ENCODE data around the gene CLEC9A.

CLEC9A gene

DNA sequence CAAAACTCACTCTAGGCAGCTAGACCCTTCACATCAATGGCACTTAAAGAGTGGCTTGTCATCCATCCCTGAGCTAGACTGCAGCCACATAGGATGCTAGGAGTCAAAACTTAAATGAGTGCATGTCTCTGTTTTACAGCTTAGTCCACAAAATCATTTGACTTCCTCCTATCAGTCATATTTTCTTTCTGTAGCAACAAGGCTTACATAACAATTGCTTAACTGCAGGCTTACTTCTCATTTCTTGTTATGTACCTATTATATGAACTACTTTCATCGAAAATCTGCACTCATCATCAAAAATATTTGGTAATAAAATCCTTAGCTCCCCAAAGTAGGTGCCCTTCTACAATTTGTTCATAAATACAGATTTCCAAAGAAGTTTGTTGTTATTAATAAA is 38.2 kb downstream of the CLEC9A start:
- H3K4me3 ChIP-seq (ENCODE audit: low read length), result no peak overlapping the region
- no peaks in the 10 kb centered on the region for H3K36me3 ChIP-seq (ENCODE audit: insufficient read depth, low read length)
- H3K27me3 ChIP-seq (ENCODE audit: control insufficient read depth, insufficient read depth, low read length), result no peaks in the 10 kb centered on the region
- no peaks in the 10 kb centered on the region for H3K9me3 ChIP-seq (replicated peaks; ENCODE audit: low read length)
- no peak overlapping the region for H3K4me2 ChIP-seq (ENCODE audit: low read length)
- H3K9ac ChIP-seq (ENCODE audit: low read depth, low read length), result no peak overlapping the region
- no peaks in the 10 kb centered on the region for H3K4me1 ChIP-seq (ENCODE audit: control insufficient read depth, insufficient read depth, low read length)

GRCh38 chr12:10069099-10069498 is 38.6 kb downstream of the CLEC9A start:
- no peak overlapping the region for H3K4me2 ChIP-seq (ENCODE audit: low read length)
- H3K27me3 ChIP-seq (ENCODE audit: control insufficient read depth, insufficient read depth, low read length), result no peaks in the 10 kb centered on the region
- H3K9ac ChIP-seq (ENCODE audit: low read depth, low read length), result no peak overlapping the region
- H3K36me3 ChIP-seq (ENCODE audit: insufficient read depth, low read length), result no peaks in the 10 kb centered on the region
- no peaks in the 10 kb centered on the region for H3K4me1 ChIP-seq (ENCODE audit: control insufficient read depth, insufficient read depth, low read length)
- H3K9me3 ChIP-seq (replicated peaks; ENCODE audit: low read length), result no peaks in the 10 kb centered on the region
- no peak overlapping the region for H3K4me3 ChIP-seq (ENCODE audit: low read length)

GRCh38 chr12:10069976-10070375 is 39.5 kb downstream of the CLEC9A start:
- Histone ChIP-seq H3K9ac (ENCODE audit: low read depth, low read length) (no peak overlapping the region), H3K36me3 (ENCODE audit: insufficient read depth, low read length) (no peaks in the 10 kb centered on the region)

DNA sequence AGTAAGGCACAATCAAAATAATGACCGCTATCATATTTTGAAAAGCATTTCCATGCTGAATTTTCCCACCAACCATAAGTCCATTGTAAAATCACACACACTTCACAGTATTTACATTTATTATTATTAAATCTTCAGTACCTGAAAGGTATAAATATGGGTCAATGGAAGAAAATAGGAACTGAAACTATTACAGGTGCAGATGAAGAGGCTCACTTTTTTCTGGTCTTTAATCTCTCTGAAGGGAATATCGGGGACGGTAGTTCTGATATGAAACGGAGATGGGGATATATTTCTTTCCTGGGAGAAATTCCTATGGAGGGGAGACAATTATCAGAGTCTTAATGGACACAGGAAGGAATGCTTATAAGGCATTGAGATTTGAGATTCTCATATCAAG is 39.9 kb downstream of the CLEC9A start:
- Histone ChIP-seq H3K9ac (ENCODE audit: low read depth, low read length) (no peak overlapping the region), H3K4me3 (ENCODE audit: low read length) (no peak overlapping the region), H3K4me1 (ENCODE audit: control insufficient read depth, insufficient read depth, low read length) (no peaks in the 10 kb centered on the region), H3K4me2 (ENCODE audit: low read length) (no peak overlapping the region), H3K27me3 (ENCODE audit: control insufficient read depth, insufficient read depth, low read length) (no peaks in the 10 kb centered on the region), H3K36me3 (ENCODE audit: insufficient read depth, low read length) (no peaks in the 10 kb centered on the region), H3K9me3 (replicated peaks; ENCODE audit: low read length) (no peaks in the 10 kb centered on the region)

More at GRCh38 chr12:10069976-10070375, 39.5 kb downstream of the CLEC9A start:
- Histone ChIP-seq H3K27me3 (ENCODE audit: control insufficient read depth, insufficient read depth, low read length) (no peaks in the 10 kb centered on the region), H3K4me2 (ENCODE audit: low read length) (no peak overlapping the region), H3K9me3 (replicated peaks; ENCODE audit: low read length) (no peaks in the 10 kb centered on the region), H3K4me3 (ENCODE audit: low read length) (no peak overlapping the region), H3K4me1 (ENCODE audit: control insufficient read depth, insufficient read depth, low read length) (no peaks in the 10 kb centered on the region)

GRCh38 chr12:10072131-10072530 is 41.6 kb downstream of the CLEC9A start:
- no peaks in the 10 kb centered on the region for H3K9me3 ChIP-seq (replicated peaks; ENCODE audit: low read length)
- no peaks in the 10 kb centered on the region for H3K36me3 ChIP-seq (ENCODE audit: insufficient read depth, low read length)
- H3K27me3 ChIP-seq (ENCODE audit: control insufficient read depth, insufficient read depth, low read length), result no peaks in the 10 kb centered on the region
- H3K9ac ChIP-seq (ENCODE audit: low read depth, low read length), result no peak overlapping the region
- no peak overlapping the region for H3K4me2 ChIP-seq (ENCODE audit: low read length)
- H3K4me3 ChIP-seq (ENCODE audit: low read length), result no peak overlapping the region
- no peaks in the 10 kb centered on the region for H3K4me1 ChIP-seq (ENCODE audit: control insufficient read depth, insufficient read depth, low read length)

GRCh38 chr12:10073261-10073660 is 42.8 kb downstream of the CLEC9A start:
- no peaks in the 10 kb centered on the region for H3K36me3 ChIP-seq (ENCODE audit: insufficient read depth, low read length)
- H3K27me3 ChIP-seq (ENCODE audit: control insufficient read depth, insufficient read depth, low read length), result peaks cover 3% of the 10 kb centered on the region
- H3K4me2 ChIP-seq (ENCODE audit: low read length), result no peak overlapping the region
- no peak overlapping the region for H3K9ac ChIP-seq (ENCODE audit: low read depth, low read length)
- H3K9me3 ChIP-seq (replicated peaks; ENCODE audit: low read length), result no peaks in the 10 kb centered on the region
- no peak overlapping the region for H3K4me3 ChIP-seq (ENCODE audit: low read length)
- no peaks in the 10 kb centered on the region for H3K4me1 ChIP-seq (ENCODE audit: control insufficient read depth, insufficient read depth, low read length)

DNA sequence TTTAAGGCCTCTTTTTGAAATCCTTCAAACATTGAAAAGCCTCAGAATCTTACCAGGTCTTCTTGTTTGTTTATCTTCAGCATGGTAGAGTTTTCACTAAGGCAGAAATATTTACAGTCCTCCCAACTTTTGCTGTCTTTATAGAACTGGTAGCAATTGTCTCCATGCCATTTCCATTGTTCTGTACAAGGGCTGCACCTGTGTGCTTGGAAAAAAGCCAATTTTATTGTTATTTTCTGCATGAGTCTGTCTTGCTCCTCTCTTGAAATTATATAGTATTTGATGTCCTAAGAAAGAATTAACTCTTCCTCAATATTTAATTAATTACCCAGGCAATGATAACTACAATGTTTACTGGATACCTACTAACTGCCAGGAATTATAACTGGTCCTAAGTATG is 45.0 kb downstream of the CLEC9A start:
- no peaks in the 10 kb centered on the region for H3K9me3 ChIP-seq (replicated peaks; ENCODE audit: low read length)
- no peak overlapping the region for H3K9ac ChIP-seq (ENCODE audit: low read depth, low read length)
- no peaks in the 10 kb centered on the region for H3K4me1 ChIP-seq (ENCODE audit: control insufficient read depth, insufficient read depth, low read length)
- H3K4me3 ChIP-seq (ENCODE audit: low read length), result no peak overlapping the region
- H3K4me2 ChIP-seq (ENCODE audit: low read length), result no peak overlapping the region
- no peaks in the 10 kb centered on the region for H3K36me3 ChIP-seq (ENCODE audit: insufficient read depth, low read length)
- peaks cover 4% of the 10 kb centered on the region for H3K27me3 ChIP-seq (ENCODE audit: control insufficient read depth, insufficient read depth, low read length)

DNA sequence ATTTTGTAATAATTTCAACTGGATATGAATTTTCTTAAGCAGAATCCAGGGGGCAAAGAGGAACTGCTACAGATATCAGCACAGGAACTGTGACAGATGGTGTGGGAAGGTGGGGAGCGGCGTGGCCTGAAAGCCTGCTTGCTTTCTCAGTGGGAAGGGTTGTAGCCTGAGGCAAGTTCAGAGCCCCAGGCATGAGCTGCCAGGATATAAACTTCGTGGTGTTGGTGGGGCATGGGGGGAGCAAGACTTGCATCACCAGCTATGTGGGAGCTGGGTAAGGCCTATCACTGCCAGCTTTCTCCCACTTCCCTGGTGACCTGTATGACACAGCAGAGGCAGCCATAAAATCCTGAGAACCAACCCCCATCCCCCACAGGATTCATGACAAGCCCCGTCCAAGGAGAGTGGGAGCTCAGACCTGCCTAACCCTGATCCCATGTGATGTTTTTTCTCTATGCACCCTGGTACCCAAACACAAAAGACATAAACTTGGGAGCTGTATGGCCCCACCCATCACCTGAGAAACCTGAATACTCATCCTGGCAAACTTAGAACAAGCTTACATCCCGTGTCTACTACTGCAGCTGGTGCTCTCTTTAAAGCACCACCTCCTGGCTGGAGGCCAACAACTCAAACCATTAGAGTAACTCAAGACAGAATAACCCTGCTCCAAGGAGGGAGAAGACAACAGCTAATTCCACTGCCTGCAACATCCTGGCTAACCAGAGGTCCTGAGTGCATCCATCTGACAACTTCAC is 51.8 kb downstream of the CLEC9A start:
- H3K36me3 ChIP-seq (ENCODE audit: insufficient read depth, low read length), result no peaks in the 10 kb centered on the region
- no peak overlapping the region for H3K9ac ChIP-seq (ENCODE audit: low read depth, low read length)
- peaks cover 4% of the 10 kb centered on the region for H3K27me3 ChIP-seq (ENCODE audit: control insufficient read depth, insufficient read depth, low read length)
- H3K9me3 ChIP-seq (replicated peaks; ENCODE audit: low read length), result no peaks in the 10 kb centered on the region
- H3K4me1 ChIP-seq (ENCODE audit: control insufficient read depth, insufficient read depth, low read length), result no peaks in the 10 kb centered on the region
- no peak overlapping the region for H3K4me3 ChIP-seq (ENCODE audit: low read length)
- no peak overlapping the region for H3K4me2 ChIP-seq (ENCODE audit: low read length)

GRCh38 chr12:10084733-10085132 is 54.3 kb downstream of the CLEC9A start:
- no peak overlapping the region for H3K9ac ChIP-seq (ENCODE audit: low read depth, low read length)
- no peaks in the 10 kb centered on the region for H3K27me3 ChIP-seq (ENCODE audit: control insufficient read depth, insufficient read depth, low read length)
- H3K4me2 ChIP-seq (ENCODE audit: low read length), result no peak overlapping the region
- no peaks in the 10 kb centered on the region for H3K4me1 ChIP-seq (ENCODE audit: control insufficient read depth, insufficient read depth, low read length)
- H3K9me3 ChIP-seq (replicated peaks; ENCODE audit: low read length), result no peaks in the 10 kb centered on the region
- H3K36me3 ChIP-seq (ENCODE audit: insufficient read depth, low read length), result no peaks in the 10 kb centered on the region
- H3K4me3 ChIP-seq (ENCODE audit: low read length), result no peak overlapping the region

DNA sequence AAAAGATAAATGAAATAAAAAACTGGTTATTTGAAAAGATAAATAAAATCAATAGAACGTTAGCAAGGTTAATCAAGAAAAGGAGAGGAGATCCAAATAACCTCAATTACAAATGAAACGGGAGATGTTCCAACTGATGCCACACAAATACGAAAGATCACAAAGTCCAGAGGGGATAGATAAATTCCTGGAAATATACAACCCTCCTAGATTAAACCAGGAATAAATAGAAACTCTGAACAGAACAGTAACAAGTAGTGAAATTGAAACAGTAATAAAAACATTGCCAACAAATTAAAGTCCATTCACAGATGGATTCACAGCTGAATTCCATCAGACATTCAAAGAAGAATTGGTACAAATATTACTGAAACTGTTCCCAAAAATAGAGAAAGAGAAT is 55.9 kb downstream of the CLEC9A start:
- Histone ChIP-seq H3K4me1 (ENCODE audit: control insufficient read depth, insufficient read depth, low read length) (no peaks in the 10 kb centered on the region), H3K4me2 (ENCODE audit: low read length) (no peak overlapping the region), H3K9ac (ENCODE audit: low read depth, low read length) (no peak overlapping the region), H3K9me3 (replicated peaks; ENCODE audit: low read length) (no peaks in the 10 kb centered on the region), H3K36me3 (ENCODE audit: insufficient read depth, low read length) (no peaks in the 10 kb centered on the region), H3K4me3 (ENCODE audit: low read length) (no peak overlapping the region), H3K27me3 (ENCODE audit: control insufficient read depth, insufficient read depth, low read length) (no peaks in the 10 kb centered on the region)

- no peak overlapping the region for H3K4me3 ChIP-seq (ENCODE audit: low read length)
- H3K9ac ChIP-seq (ENCODE audit: low read depth, low read length), result no peak overlapping the region
- no peak overlapping the region for H3K4me2 ChIP-seq (ENCODE audit: low read length)
- H3K27me3 ChIP-seq (ENCODE audit: control insufficient read depth, insufficient read depth, low read length), result no peaks in the 10 kb centered on the region
- no peaks in the 10 kb centered on the region for H3K36me3 ChIP-seq (ENCODE audit: insufficient read depth, low read length)
- H3K4me1 ChIP-seq (ENCODE audit: control insufficient read depth, insufficient read depth, low read length), result no peaks in the 10 kb centered on the region
- no peaks in the 10 kb centered on the region for H3K9me3 ChIP-seq (replicated peaks; ENCODE audit: low read length)
These were observed 57.5 kb downstream of the CLEC9A start for GRCh38 chr12:10088031-10088430.

Measured in skeletal muscle satellite cell (primary cell).